ENCODE data around the gene NFIA.

Gene NFIA

GRCh38 chr1:61160526-61160925 is 78.2 kb downstream of the NFIA start:
- DNase-seq = no peak

- DNase-seq = no peak
These were observed 80.3 kb downstream of the NFIA start for GRCh38 chr1:61162520-61163258.

- DNase-seq = no peak
These were observed 81.0 kb downstream of the NFIA start for GRCh38 chr1:61163355-61163754.

DNA sequence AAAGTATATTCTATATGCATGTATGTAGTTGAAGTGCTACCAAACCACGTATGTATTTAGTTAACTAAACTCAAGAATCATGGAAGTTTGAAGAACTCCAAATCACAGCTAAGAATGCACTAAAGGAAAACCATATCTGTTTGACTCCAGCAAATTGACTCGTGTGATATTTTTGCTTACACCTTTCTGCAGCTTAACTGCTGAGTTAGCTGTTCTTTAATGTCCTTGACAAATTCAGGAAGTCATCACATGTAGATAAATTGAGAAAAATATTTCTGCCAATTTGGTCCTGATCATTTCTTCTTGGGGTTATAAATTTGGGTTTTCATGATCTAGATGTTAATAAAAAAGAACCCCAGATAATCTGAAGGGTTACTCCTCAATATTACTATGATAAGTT is 83.0 kb downstream of the NFIA start:
- no peak for DNase-seq

DNA sequence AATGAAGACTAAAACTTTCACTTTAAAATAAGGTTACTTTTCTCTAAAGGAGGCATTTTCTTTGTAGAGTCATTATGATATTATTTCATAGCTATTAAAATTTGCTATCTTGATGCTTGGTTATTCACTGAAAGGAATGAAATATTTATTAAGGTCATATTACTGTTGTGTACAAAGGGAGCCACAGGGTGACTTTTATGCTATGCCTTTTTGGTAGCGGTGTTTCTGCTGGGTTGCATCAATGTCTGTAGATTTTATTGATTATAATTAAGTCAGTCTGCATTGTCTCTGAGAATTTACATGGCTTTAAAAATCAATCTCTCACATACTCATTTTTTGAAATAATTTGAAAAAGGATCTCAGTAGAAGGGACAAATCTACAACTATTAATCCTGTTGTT is 84.9 kb downstream of the NFIA start:
- no peak for DNase-seq

DNA sequence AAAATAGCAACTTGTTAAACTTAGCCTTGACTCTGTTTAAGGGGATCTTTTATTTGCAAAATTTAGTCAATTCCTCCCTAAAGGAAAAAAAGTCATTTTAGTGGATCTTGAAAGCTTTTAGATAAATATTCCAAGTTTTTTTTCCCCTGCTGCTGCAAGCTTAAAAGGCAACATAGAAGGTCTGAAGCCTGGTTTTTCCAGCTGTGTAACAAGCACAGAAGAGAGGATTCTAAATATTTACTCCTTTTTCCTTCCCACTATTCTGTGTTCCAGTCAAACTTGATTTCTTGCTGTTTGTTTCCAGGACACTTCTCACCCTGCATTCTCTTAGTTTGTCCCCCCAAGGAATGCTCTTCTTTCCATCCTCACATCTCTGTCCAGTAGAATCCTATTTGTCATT is 86.7 kb downstream of the NFIA start:
- DNase-seq = no peak

GRCh38 chr1:61169634-61170033 is 87.3 kb downstream of the NFIA start:
- DNase-seq = no peak

GRCh38 chr1:61170328-61171238 is 88.2 kb downstream of the NFIA start:
- DNase-seq = no peak

- DNase-seq = no peak
These were observed 89.0 kb downstream of the NFIA start for GRCh38 chr1:61171346-61171745.

DNA sequence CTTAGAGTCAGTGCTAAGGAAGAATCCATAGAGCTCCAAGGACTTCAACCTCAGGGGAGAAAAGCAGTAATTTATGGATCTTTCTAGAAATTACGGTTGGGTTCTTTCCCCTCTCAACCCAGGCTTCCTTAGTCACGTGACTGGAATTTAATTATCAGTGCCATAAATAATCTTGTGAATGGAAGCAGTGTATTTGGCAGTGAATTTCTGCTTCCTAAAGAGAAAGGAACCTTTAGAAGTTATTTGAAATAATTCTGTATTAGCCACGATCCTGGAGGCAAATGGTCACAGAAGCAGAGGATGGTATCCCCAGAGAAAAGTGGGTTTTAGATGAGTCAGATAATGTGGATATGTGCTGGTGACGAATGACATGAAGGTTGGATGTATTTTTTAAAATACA is 89.6 kb downstream of the NFIA start:
- no peak for DNase-seq

- DNase-seq = no peak
These were observed 90.8 kb downstream of the NFIA start for GRCh38 chr1:61173118-61173517.

DNA sequence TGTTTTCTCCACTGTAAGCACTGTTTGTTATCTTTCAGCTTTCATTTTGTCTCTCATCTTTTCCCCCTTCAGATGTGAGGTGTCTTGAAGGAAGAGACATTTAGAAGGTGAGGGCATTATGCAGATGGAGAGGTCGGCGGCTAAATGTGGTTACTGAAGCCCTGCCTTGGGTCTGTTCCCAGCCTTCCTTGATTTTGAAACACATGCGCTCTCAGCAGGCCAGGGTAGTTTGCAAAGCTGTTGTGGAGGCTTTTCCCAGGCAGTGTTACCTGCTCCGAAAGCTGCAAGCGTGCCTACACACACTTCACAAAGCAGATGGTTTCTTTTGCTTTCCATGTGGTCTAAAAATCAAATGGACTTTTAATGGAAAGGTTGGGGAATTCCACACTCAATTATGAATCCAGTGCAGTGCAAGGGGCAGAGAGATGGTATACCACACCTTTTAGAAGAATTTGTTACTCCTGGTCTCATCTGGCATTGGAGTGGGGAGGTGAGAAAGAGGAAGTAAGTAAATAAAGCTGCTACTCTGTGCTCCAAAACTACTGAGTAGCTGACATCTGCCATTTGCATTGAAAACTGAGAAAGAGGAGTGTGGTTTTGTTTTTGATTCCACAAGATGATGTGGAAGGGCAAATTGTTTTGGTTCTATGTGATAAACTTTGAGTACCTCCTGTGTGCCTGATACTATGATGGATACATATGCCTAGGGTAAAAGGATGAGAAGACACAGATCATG is 91.9 kb downstream of the NFIA start:
- DNase-seq = no peak

GRCh38 chr1:61175976-61176375 is 93.6 kb downstream of the NFIA start:
- no peak for DNase-seq

DNA sequence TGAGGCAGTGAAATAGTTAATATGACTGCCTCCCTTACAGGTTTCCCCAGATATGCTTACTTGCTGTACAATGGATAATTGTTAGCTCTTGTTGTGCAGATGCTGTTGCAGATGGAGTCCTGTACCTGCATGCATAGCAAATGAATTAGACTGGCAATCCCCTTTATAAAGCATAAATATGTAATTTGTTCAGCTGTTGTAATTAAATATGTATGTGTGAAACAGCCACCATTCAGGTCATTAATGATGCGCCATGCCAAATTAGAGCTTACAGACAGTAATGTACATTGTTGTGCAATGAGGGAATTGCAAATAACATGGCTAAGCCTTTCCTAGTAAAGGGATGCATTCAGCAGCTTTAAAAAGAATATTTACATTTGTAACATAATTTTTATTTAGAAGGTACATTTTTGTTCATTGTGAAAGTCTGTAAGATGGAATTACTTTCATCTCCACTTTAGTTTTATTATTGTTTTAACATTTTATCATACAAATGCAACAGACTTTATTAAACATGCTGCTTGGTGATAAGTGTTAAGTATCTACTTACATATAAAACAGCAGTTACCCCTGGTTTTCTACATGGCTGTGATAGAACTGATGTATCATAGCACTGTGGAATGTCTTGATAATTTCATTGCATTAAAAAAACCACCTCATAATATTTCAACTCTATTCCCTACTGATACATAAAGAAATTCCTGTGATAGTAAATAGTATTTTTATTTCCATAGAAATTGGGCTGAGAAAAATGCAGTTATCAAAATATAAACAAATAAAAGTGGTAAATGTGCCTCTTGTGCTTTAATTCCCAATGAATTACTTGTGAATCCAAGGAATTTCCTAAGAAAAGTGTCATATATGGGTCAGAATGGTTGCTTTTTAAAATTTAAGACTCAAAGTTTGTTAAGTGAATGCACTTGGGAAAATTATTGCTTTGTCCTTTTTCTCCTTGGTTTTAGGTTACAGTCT is 99.0 kb downstream of the NFIA start:
- no peak for DNase-seq

DNA sequence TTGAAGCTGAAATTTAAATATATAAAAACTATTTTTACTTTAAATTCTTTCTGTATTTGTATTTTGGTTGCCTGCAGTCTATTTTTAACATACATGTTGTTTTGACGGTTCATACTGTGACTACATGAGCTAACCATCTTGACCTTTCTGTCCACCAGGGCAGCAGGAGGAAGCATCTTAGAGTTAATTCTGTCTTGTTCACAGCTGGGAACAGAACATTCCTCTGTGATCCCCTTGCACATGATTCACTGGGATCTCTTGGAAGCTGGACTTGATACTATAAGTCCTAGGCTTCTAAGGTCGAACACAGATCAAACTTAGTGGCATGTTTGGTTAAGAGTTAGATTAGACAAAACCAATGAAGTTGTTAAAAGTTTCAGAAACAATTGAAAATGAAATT is 99.7 kb downstream of the NFIA start:
- DNase-seq = no peak

GRCh38 chr1:61182480-61182879 is 100.1 kb downstream of the NFIA start:
- no peak for DNase-seq

DNA sequence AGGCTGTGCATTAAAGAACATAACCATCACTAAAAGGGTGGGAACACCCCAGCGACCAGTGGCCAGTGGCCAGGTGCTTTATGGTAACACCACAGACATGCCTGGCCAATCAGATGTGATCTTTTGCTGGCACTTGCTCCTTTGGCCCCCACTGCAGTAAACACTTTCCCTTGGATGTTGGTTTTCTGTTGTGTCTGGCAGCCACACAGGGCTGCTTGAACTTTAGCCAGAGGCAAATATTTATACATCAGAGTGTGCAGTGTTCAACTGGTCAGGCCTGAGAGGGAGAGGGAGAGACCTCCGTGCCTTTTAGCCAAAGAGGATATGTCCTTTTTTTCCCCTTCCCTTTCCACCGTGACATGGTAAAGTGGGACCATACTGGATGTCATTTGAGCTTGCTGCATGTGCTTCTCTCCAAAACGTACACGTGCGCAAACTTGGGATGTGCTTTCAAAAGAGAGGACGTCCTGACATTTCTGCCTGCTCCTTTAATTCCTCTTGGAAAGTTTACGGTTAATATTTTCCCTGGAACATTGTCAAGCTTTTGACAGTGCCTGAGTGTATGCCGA is 101.2 kb downstream of the NFIA start:
- no peak for DNase-seq

DNA sequence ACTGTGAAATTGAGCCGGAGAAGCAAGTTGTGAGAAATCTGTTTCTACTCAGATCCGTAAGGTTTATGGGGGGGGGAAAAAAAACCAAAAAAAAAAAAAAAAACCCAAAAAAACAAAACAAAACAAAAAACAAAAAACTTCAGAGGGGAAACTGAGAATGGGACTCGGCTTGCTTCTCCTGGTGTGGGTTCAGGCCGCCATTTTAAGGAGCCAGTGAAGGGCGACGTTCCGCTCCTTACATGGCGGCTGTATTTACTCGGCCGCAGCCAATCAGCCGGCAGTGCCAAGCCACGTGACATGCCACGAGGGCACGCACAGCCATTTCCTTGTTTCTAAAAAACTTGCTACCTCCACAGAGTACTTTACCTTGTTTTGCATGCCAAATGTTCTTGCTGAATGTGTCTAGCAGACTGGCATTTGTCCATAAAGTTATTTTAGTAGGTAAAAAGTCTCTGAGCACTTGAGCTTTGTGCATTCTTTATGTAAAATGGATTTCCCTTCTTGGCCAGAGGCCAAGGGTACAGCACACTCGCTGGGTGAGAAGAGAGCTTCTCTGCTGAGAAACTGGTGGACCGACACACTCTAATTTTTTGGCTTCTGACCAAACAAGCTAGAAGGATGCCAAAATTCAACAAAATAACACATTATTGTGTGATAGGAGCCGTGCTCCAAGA is 101.8 kb downstream of the NFIA start:
- no peak for DNase-seq

GRCh38 chr1:61184714-61185106 is 102.3 kb downstream of the NFIA start:
- no peak for DNase-seq

GRCh38 chr1:61186753-61187152 is 104.4 kb downstream of the NFIA start:
- no peak for DNase-seq

DNA sequence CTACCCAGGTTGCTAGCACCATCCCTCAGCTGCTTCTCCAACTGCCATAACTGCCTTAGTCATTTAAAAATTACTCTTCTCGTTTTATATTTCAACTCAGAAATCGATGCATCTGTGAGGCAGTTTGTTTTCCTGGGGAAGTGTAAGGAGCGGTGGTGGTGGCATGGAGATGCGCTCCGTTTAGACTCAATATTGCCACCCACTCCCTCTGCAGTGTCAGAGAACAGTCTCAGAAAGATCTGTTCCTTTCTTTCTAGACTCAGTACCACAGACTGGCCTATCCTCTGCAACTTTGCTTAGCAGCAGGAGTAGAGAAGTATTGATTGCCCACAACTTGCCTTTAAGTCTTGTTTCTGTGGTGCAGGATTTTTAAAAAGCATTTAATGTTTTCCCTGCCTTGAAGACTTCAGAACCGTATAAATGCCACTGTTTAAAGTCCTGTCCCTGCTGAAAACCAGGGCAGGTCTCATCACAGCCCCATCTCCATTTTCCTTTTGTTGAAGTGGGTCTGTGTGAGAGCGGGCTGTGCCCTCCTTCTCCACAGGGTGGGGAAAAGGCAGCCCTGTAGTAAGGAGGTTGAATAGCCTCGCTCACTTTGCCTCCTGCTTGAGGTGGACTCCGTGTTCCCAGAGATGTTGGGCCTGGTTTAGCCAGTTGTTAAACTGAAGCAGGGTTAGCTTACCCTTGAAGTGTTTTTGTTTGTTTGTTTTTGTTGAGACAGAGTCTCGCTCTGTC is 105.2 kb downstream of the NFIA start:
- DNase-seq = no peak
